H9 (cell line): ENCODE measurements around the gene ETFA. TPM values are rescaled to one million over a fixed set of nuclear protein-coding genes. Genes with fewer than 3 reads are reported as not detected.

ENCODE experiments used
- DNase-seq: peaks from one replicate; pipeline ENCODE4 v3.0.0-alpha.2; 2017
- H2AFZ ChIP-seq: one replicate; pipeline ENCODE4 v1.6.1; 2013; ENCODE audit warnings: mild to moderate bottlenecking, low read length, control low read depth, moderate library complexity
- H2AK5ac ChIP-seq: 2 replicates; pipeline ENCODE4 v1.6.1; 2013; ENCODE audit warnings: low read length, control low read depth, mixed read lengths; ENCODE audit not compliant: insufficient read length
- H2BK120ac ChIP-seq: one replicate; pipeline ENCODE4 v1.6.1; 2013; ENCODE audit warnings: low read depth, mild to moderate bottlenecking, low read length, control low read depth, inconsistent platforms; ENCODE audit not compliant: poor library complexity, severe bottlenecking
- H2BK12ac ChIP-seq: 2 replicates; pipeline ENCODE4 v1.6.1; 2013; ENCODE audit warnings: low read length, control low read depth, mixed read lengths, low read depth; ENCODE audit not compliant: insufficient read length
- H2BK15ac ChIP-seq: 2 replicates; pipeline ENCODE4 v1.6.1; 2013; ENCODE audit warnings: low read depth, low read length, control low read depth
- H2BK20ac ChIP-seq: one replicate; pipeline ENCODE4 v1.6.1; 2013; ENCODE audit warnings: low read depth, mild to moderate bottlenecking, low read length, control low read depth, inconsistent platforms; ENCODE audit not compliant: poor library complexity, severe bottlenecking
- H2BK5ac ChIP-seq: 2 replicates; pipeline ENCODE4 v1.6.1; 2013; ENCODE audit warnings: low read length, control low read depth, mixed read lengths; ENCODE audit not compliant: insufficient read length
- H3K14ac ChIP-seq: 2 replicates; pipeline ENCODE4 v1.6.1; 2013; ENCODE audit warnings: low read length, control low read depth; ENCODE audit not compliant: insufficient read depth
- H3K18ac ChIP-seq: 2 replicates; pipeline ENCODE4 v1.6.1; 2013; ENCODE audit warnings: low read depth, mild to moderate bottlenecking, mixed read lengths, low read length, control low read depth; ENCODE audit not compliant: insufficient read length
- H3K23ac ChIP-seq: 2 replicates; pipeline ENCODE4 v1.6.1; 2013; ENCODE audit warnings: low read length, control low read depth, mixed read lengths, low read depth; ENCODE audit not compliant: insufficient read length
- H3K23me2 ChIP-seq: 2 replicates; pipeline ENCODE4 v1.6.1; 2013; ENCODE audit warnings: low read depth, mild to moderate bottlenecking, mixed read lengths, low read length, control low read depth; ENCODE audit not compliant: insufficient read length, poor library complexity, severe bottlenecking
- H3K27ac ChIP-seq: 2 replicates; pipeline ENCODE4 v1.5.1; 2013; ENCODE audit warnings: low read length, control low read depth, mixed read lengths, low read depth; ENCODE audit not compliant: insufficient read length
- H3K27me3 ChIP-seq: 2 replicates; pipeline ENCODE4 v1.6.1; 2013; ENCODE audit warnings: low read length, control low read depth, inconsistent platforms; ENCODE audit not compliant: insufficient read depth
- H3K4ac ChIP-seq: 2 replicates; pipeline ENCODE4 v1.6.1; 2013; ENCODE audit warnings: low read depth, mild to moderate bottlenecking, control low read depth, inconsistent platforms, low read length, moderate library complexity
- H3K4me1 ChIP-seq: 2 replicates; pipeline ENCODE4 v1.6.1; 2013; ENCODE audit warnings: low read length, control low read depth, inconsistent platforms; ENCODE audit not compliant: insufficient read depth
- H3K4me2 ChIP-seq: 2 replicates; pipeline ENCODE4 v1.6.1; 2013; ENCODE audit warnings: low read length, control low read depth, mixed read lengths; ENCODE audit not compliant: insufficient read length, insufficient read depth
- H3K56ac ChIP-seq: 2 replicates; pipeline ENCODE4 v1.6.1; 2013; ENCODE audit warnings: low read depth, mild to moderate bottlenecking, mixed read lengths, low read length, control low read depth; ENCODE audit not compliant: insufficient read length
- H3K79me1 ChIP-seq: 2 replicates; pipeline ENCODE4 v1.6.1; 2013; ENCODE audit warnings: low read depth, mild to moderate bottlenecking, moderate library complexity, low read length, control low read depth, inconsistent platforms; ENCODE audit not compliant: insufficient read depth, poor library complexity, severe bottlenecking
- H3K79me2 ChIP-seq: 2 replicates; pipeline ENCODE4 v1.6.1; 2013; ENCODE audit warnings: low read length, control low read depth, inconsistent platforms; ENCODE audit not compliant: insufficient read depth
- H3K9ac ChIP-seq: 2 replicates; pipeline ENCODE4 v1.6.1; 2013; ENCODE audit warnings: low read length, control low read depth, mixed read lengths; ENCODE audit not compliant: insufficient read length; ENCODE audit errors: extremely low read depth
- H3K9me3 ChIP-seq: one replicate; pipeline ENCODE4 v1.6.1; 2013; ENCODE audit warnings: low read depth, low read length, inconsistent platforms; ENCODE audit not compliant: control insufficient read depth
- H3T11ph ChIP-seq: one replicate; pipeline ENCODE4 v1.6.1; 2013; ENCODE audit warnings: mild to moderate bottlenecking, low read length, control low read depth, inconsistent platforms
- H4K20me1 ChIP-seq: one replicate; pipeline ENCODE4 v1.6.1; 2013; ENCODE audit not compliant: control insufficient read depth, insufficient read length, insufficient read depth
- H4K5ac ChIP-seq: 2 replicates; pipeline ENCODE4 v1.6.1; 2013; ENCODE audit warnings: low read depth, mild to moderate bottlenecking, mixed read lengths, low read length, control low read depth; ENCODE audit not compliant: insufficient read length
- H4K8ac ChIP-seq: replicated peaks from 2 replicates; pipeline ENCODE4 v1.6.1; 2013; ENCODE audit warnings: low read length, control low read depth, mixed read lengths, low read depth; ENCODE audit not compliant: insufficient read length
- H4K91ac ChIP-seq: 2 replicates; pipeline ENCODE4 v1.6.1; 2013; ENCODE audit warnings: low read depth, mild to moderate bottlenecking, moderate library complexity, mixed read lengths, low read length, control low read depth; ENCODE audit not compliant: insufficient read length
- H3K27ac Mint-ChIP-seq, 3 experiments: 2 replicates in 2 of 3; 3 replicates in 1 of 3; pipeline ENCODE4 v1.8.0; 2020 to 2021; ENCODE audit warnings: mixed read lengths in 3 of 3, mild to moderate bottlenecking in 1 of 3, moderate library complexity in 1 of 3
- H3K27me3 Mint-ChIP-seq: 2 replicates; pipeline ENCODE4 v1.8.0; 2021; ENCODE audit warnings: low read depth, mild to moderate bottlenecking, moderate library complexity, mixed read lengths
- H3K36me3 Mint-ChIP-seq, 3 experiments: 2 replicates in 2 of 3; 3 replicates in 1 of 3; pipeline ENCODE4 v1.8.0; 2020 to 2021; ENCODE audit warnings: low read depth in 3 of 3, mixed read lengths in 3 of 3; ENCODE audit not compliant: insufficient read depth in 1 of 3
- H3K4me1 Mint-ChIP-seq, 2 experiments: 2 replicates each; pipeline ENCODE4 v1.8.0; 2020; ENCODE audit warnings: mixed read lengths in 2 of 2
- H3K4me3 Mint-ChIP-seq, 2 experiments: 2 replicates in 1 of 2; 3 replicates in 1 of 2; pipeline ENCODE4 v1.8.0; 2020 to 2021; ENCODE audit warnings: mild to moderate bottlenecking in 2 of 2, mixed read lengths in 2 of 2, moderate library complexity in 1 of 2
- H3K9me3 Mint-ChIP-seq, 2 experiments: 2 replicates in 1 of 2; 3 replicates in 1 of 2; pipeline ENCODE4 v1.8.0; 2020; ENCODE audit warnings: mild to moderate bottlenecking in 2 of 2, mixed read lengths in 2 of 2, moderate library complexity in 1 of 2
- WGBS: extraction: QIAGEN DNeasy Blood & Tissue Kit; methylation state at CpG from one replicate; pipeline ENCODE4 v1.1.7; 2013; ENCODE audit warnings: missing lambda C conversion rate, low lambda C conversion rate, mixed read lengths; ENCODE audit not compliant: insufficient read length; ENCODE audit errors: extremely low coverage; 5-methylcytosine and 5-hydroxymethylcytosine counted together
- total RNA-seq: library from RNA; stranded (reverse); gene quantifications from 2 replicates; pipeline ENCODE4 v1.2.1, GENCODE V29; 2021
- TF ChIP-seq, protein P1 (sequence below): fragments of 200-600 bp; sonication (generic); conservative IDR thresholded peaks from 3 replicates; pipeline ENCODE4 v1.8.0; 2021; ENCODE audit warnings: antibody characterized with exemption, mild to moderate bottlenecking

The ETFA gene
- total RNA-seq, 1 experiment from 2014 or later, result 109 TPM

- Mint-ChIP-seq H3K9me3 (no peaks in the 10 kb centered on the region), H3K4me1 (no peaks in the 10 kb centered on the region), H3K27ac (no peak overlapping the region), H3K36me3 (peaks cover 0 to 2% (median under 1%) of the 10 kb centered on the region in 3 experiments; a peak in 1 of 7 replicates), H3K27me3 (no peaks in the 10 kb centered on the region), H3K4me3 (no peak overlapping the region)
- Histone ChIP-seq H2BK20ac (no peak overlapping the region), H3K9ac (no peak overlapping the region), H3K23me2 (no peaks in the 10 kb centered on the region), H3K9me3 (no peaks in the 10 kb centered on the region), H3K4me1 (no peaks in the 10 kb centered on the region), H4K8ac (no peak overlapping the region), H4K91ac (no peak overlapping the region), H3K18ac (no peak overlapping the region), H3K4me2 (no peak overlapping the region), H3K79me2 (peaks cover 1% of the 10 kb centered on the region; the same call in 1 of the 2 replicates), H2BK120ac (no peak overlapping the region), H3T11ph (no peak overlapping the region), H4K5ac (no peak overlapping the region), H3K23ac (no peak overlapping the region), H2BK12ac (no peak overlapping the region), H3K27me3 (no peaks in the 10 kb centered on the region), H3K56ac (no peak overlapping the region), H2BK15ac (no peak overlapping the region), H3K14ac (no peak overlapping the region), H2BK5ac (no peak overlapping the region), H2AFZ (no peak overlapping the region), H3K27ac (no peak overlapping the region), H4K20me1 (no peaks in the 10 kb centered on the region), H3K79me1 (peaks cover 8% of the 10 kb centered on the region), H3K4ac (no peak overlapping the region), H2AK5ac (no peak overlapping the region)
- DNase-seq, result no peak
- TF ChIP-seq, protein P1, sequence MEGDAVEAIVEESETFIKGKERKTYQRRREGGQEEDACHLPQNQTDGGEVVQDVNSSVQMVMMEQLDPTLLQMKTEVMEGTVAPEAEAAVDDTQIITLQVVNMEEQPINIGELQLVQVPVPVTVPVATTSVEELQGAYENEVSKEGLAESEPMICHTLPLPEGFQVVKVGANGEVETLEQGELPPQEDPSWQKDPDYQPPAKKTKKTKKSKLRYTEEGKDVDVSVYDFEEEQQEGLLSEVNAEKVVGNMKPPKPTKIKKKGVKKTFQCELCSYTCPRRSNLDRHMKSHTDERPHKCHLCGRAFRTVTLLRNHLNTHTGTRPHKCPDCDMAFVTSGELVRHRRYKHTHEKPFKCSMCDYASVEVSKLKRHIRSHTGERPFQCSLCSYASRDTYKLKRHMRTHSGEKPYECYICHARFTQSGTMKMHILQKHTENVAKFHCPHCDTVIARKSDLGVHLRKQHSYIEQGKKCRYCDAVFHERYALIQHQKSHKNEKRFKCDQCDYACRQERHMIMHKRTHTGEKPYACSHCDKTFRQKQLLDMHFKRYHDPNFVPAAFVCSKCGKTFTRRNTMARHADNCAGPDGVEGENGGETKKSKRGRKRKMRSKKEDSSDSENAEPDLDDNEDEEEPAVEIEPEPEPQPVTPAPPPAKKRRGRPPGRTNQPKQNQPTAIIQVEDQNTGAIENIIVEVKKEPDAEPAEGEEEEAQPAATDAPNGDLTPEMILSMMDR, result no peak
- no CpG with 5 or more reads among the region's 1 CpG for WGBS
Observed at GRCh38 chr15:76299786-76300185, 11.5 kb downstream of the ETFA start.
